H9 (cell line): Measurements from ENCODE around the gene TIAM2. TPM values are rescaled to one million over a fixed set of nuclear protein-coding genes. Genes with fewer than 3 reads are reported as not detected.

Source experiments
- DNase-seq: peaks from one replicate; pipeline ENCODE4 v3.0.0-alpha.2; 2017
- H2AFZ ChIP-seq: one replicate; pipeline ENCODE4 v1.6.1; 2013; ENCODE audit warnings: mild to moderate bottlenecking, low read length, control low read depth, moderate library complexity
- H2AK5ac ChIP-seq: 2 replicates; pipeline ENCODE4 v1.6.1; 2013; ENCODE audit warnings: low read length, control low read depth, mixed read lengths; ENCODE audit not compliant: insufficient read length
- H2BK120ac ChIP-seq: one replicate; pipeline ENCODE4 v1.6.1; 2013; ENCODE audit warnings: low read depth, mild to moderate bottlenecking, low read length, control low read depth, inconsistent platforms; ENCODE audit not compliant: poor library complexity, severe bottlenecking
- H2BK12ac ChIP-seq: 2 replicates; pipeline ENCODE4 v1.6.1; 2013; ENCODE audit warnings: low read length, control low read depth, mixed read lengths, low read depth; ENCODE audit not compliant: insufficient read length
- H2BK15ac ChIP-seq: 2 replicates; pipeline ENCODE4 v1.6.1; 2013; ENCODE audit warnings: low read depth, low read length, control low read depth
- H2BK20ac ChIP-seq: one replicate; pipeline ENCODE4 v1.6.1; 2013; ENCODE audit warnings: low read depth, mild to moderate bottlenecking, low read length, control low read depth, inconsistent platforms; ENCODE audit not compliant: poor library complexity, severe bottlenecking
- H2BK5ac ChIP-seq: 2 replicates; pipeline ENCODE4 v1.6.1; 2013; ENCODE audit warnings: low read length, control low read depth, mixed read lengths; ENCODE audit not compliant: insufficient read length
- H3K14ac ChIP-seq: 2 replicates; pipeline ENCODE4 v1.6.1; 2013; ENCODE audit warnings: low read length, control low read depth; ENCODE audit not compliant: insufficient read depth
- H3K18ac ChIP-seq: 2 replicates; pipeline ENCODE4 v1.6.1; 2013; ENCODE audit warnings: low read depth, mild to moderate bottlenecking, mixed read lengths, low read length, control low read depth; ENCODE audit not compliant: insufficient read length
- H3K23ac ChIP-seq: 2 replicates; pipeline ENCODE4 v1.6.1; 2013; ENCODE audit warnings: low read length, control low read depth, mixed read lengths, low read depth; ENCODE audit not compliant: insufficient read length
- H3K23me2 ChIP-seq: 2 replicates; pipeline ENCODE4 v1.6.1; 2013; ENCODE audit warnings: low read depth, mild to moderate bottlenecking, mixed read lengths, low read length, control low read depth; ENCODE audit not compliant: insufficient read length, poor library complexity, severe bottlenecking
- H3K27ac ChIP-seq: 2 replicates; pipeline ENCODE4 v1.5.1; 2013; ENCODE audit warnings: low read length, control low read depth, mixed read lengths, low read depth; ENCODE audit not compliant: insufficient read length
- H3K27me3 ChIP-seq: 2 replicates; pipeline ENCODE4 v1.6.1; 2013; ENCODE audit warnings: low read length, control low read depth, inconsistent platforms; ENCODE audit not compliant: insufficient read depth
- H3K4ac ChIP-seq: 2 replicates; pipeline ENCODE4 v1.6.1; 2013; ENCODE audit warnings: low read depth, mild to moderate bottlenecking, control low read depth, inconsistent platforms, low read length, moderate library complexity
- H3K4me1 ChIP-seq: 2 replicates; pipeline ENCODE4 v1.6.1; 2013; ENCODE audit warnings: low read length, control low read depth, inconsistent platforms; ENCODE audit not compliant: insufficient read depth
- H3K4me2 ChIP-seq: 2 replicates; pipeline ENCODE4 v1.6.1; 2013; ENCODE audit warnings: low read length, control low read depth, mixed read lengths; ENCODE audit not compliant: insufficient read length, insufficient read depth
- H3K56ac ChIP-seq: 2 replicates; pipeline ENCODE4 v1.6.1; 2013; ENCODE audit warnings: low read depth, mild to moderate bottlenecking, mixed read lengths, low read length, control low read depth; ENCODE audit not compliant: insufficient read length
- H3K79me1 ChIP-seq: 2 replicates; pipeline ENCODE4 v1.6.1; 2013; ENCODE audit warnings: low read depth, mild to moderate bottlenecking, moderate library complexity, low read length, control low read depth, inconsistent platforms; ENCODE audit not compliant: insufficient read depth, poor library complexity, severe bottlenecking
- H3K79me2 ChIP-seq: 2 replicates; pipeline ENCODE4 v1.6.1; 2013; ENCODE audit warnings: low read length, control low read depth, inconsistent platforms; ENCODE audit not compliant: insufficient read depth
- H3K9ac ChIP-seq: 2 replicates; pipeline ENCODE4 v1.6.1; 2013; ENCODE audit warnings: low read length, control low read depth, mixed read lengths; ENCODE audit not compliant: insufficient read length; ENCODE audit errors: extremely low read depth
- H3K9me3 ChIP-seq: one replicate; pipeline ENCODE4 v1.6.1; 2013; ENCODE audit warnings: low read depth, low read length, inconsistent platforms; ENCODE audit not compliant: control insufficient read depth
- H3T11ph ChIP-seq: one replicate; pipeline ENCODE4 v1.6.1; 2013; ENCODE audit warnings: mild to moderate bottlenecking, low read length, control low read depth, inconsistent platforms
- H4K20me1 ChIP-seq: one replicate; pipeline ENCODE4 v1.6.1; 2013; ENCODE audit not compliant: control insufficient read depth, insufficient read length, insufficient read depth
- H4K5ac ChIP-seq: 2 replicates; pipeline ENCODE4 v1.6.1; 2013; ENCODE audit warnings: low read depth, mild to moderate bottlenecking, mixed read lengths, low read length, control low read depth; ENCODE audit not compliant: insufficient read length
- H4K8ac ChIP-seq: replicated peaks from 2 replicates; pipeline ENCODE4 v1.6.1; 2013; ENCODE audit warnings: low read length, control low read depth, mixed read lengths, low read depth; ENCODE audit not compliant: insufficient read length
- H4K91ac ChIP-seq: 2 replicates; pipeline ENCODE4 v1.6.1; 2013; ENCODE audit warnings: low read depth, mild to moderate bottlenecking, moderate library complexity, mixed read lengths, low read length, control low read depth; ENCODE audit not compliant: insufficient read length
- H3K27ac Mint-ChIP-seq, 3 experiments: 2 replicates in 2 of 3; 3 replicates in 1 of 3; pipeline ENCODE4 v1.8.0; 2020 to 2021; ENCODE audit warnings: mixed read lengths in 3 of 3, mild to moderate bottlenecking in 1 of 3, moderate library complexity in 1 of 3
- H3K27me3 Mint-ChIP-seq: 2 replicates; pipeline ENCODE4 v1.8.0; 2021; ENCODE audit warnings: low read depth, mild to moderate bottlenecking, moderate library complexity, mixed read lengths
- H3K36me3 Mint-ChIP-seq, 3 experiments: 2 replicates in 2 of 3; 3 replicates in 1 of 3; pipeline ENCODE4 v1.8.0; 2020 to 2021; ENCODE audit warnings: low read depth in 3 of 3, mixed read lengths in 3 of 3; ENCODE audit not compliant: insufficient read depth in 1 of 3
- H3K4me1 Mint-ChIP-seq, 2 experiments: 2 replicates each; pipeline ENCODE4 v1.8.0; 2020; ENCODE audit warnings: mixed read lengths in 2 of 2
- H3K4me3 Mint-ChIP-seq, 2 experiments: 2 replicates in 1 of 2; 3 replicates in 1 of 2; pipeline ENCODE4 v1.8.0; 2020 to 2021; ENCODE audit warnings: mild to moderate bottlenecking in 2 of 2, mixed read lengths in 2 of 2, moderate library complexity in 1 of 2
- H3K9me3 Mint-ChIP-seq, 2 experiments: 2 replicates in 1 of 2; 3 replicates in 1 of 2; pipeline ENCODE4 v1.8.0; 2020; ENCODE audit warnings: mild to moderate bottlenecking in 2 of 2, mixed read lengths in 2 of 2, moderate library complexity in 1 of 2
- CTCF ChIP-seq: fragments of 200-600 bp; sonication (generic); conservative IDR thresholded peaks from 3 replicates; pipeline ENCODE4 v1.8.0; 2021; ENCODE audit warnings: antibody characterized with exemption, mild to moderate bottlenecking
- WGBS: extraction: QIAGEN DNeasy Blood & Tissue Kit; methylation state at CpG from one replicate; pipeline ENCODE4 v1.1.7; 2013; ENCODE audit warnings: missing lambda C conversion rate, low lambda C conversion rate, mixed read lengths; ENCODE audit not compliant: insufficient read length; ENCODE audit errors: extremely low coverage; 5-methylcytosine and 5-hydroxymethylcytosine counted together
- total RNA-seq: library from RNA; stranded (reverse); gene quantifications from 2 replicates; pipeline ENCODE4 v1.2.1, GENCODE V29; 2021

Gene TIAM2
- total RNA-seq, 1 experiment from 2014 or later: 6.3 TPM

GRCh38 chr6:155132617-155133016 lies 137.5 kb downstream of the TIAM2 start:
- H4K8ac ChIP-seq: no peak overlapping the region
- H4K5ac ChIP-seq: no peak overlapping the region
- H3K4me1 ChIP-seq: peaks cover 2% of the 10 kb centered on the region; the same call in 1 of the 2 replicates
- H3T11ph ChIP-seq: no peak overlapping the region
- H2BK20ac ChIP-seq: no peak overlapping the region
- no peak overlapping the region for H2BK5ac ChIP-seq
- no peak overlapping the region for H2BK12ac ChIP-seq
- WGBS: no CpG with 5 or more reads among the region's 9 CpGs
- H3K56ac ChIP-seq: no peak overlapping the region
- H2AK5ac ChIP-seq: peak overlapping the region; percentile 71
- H2AFZ ChIP-seq: no peak overlapping the region
- no peak for TF ChIP-seq CTCF
- no peaks in the 10 kb centered on the region for H3K79me2 ChIP-seq
- H3K9me3 Mint-ChIP-seq: no peaks in the 10 kb centered on the region
- H3K27me3 ChIP-seq: no peaks in the 10 kb centered on the region
- H3K4me3 Mint-ChIP-seq: no peak overlapping the region
- H3K23me2 ChIP-seq: peaks cover 3% of the 10 kb centered on the region
- no peak overlapping the region for H2BK120ac ChIP-seq
- no peak overlapping the region for H4K91ac ChIP-seq
- H3K14ac ChIP-seq: no peak overlapping the region
- H3K79me1 ChIP-seq: no peaks in the 10 kb centered on the region
- H3K27me3 Mint-ChIP-seq: no peaks in the 10 kb centered on the region
- no peak overlapping the region for H3K27ac ChIP-seq
- H3K23ac ChIP-seq: no peak overlapping the region
- H2BK15ac ChIP-seq: peak overlapping the region; percentile 58; the same call in 1 of the 2 replicates
- no peak overlapping the region; a peak in 1 of 7 replicates for H3K27ac Mint-ChIP-seq
- H3K18ac ChIP-seq: no peak overlapping the region
- no peak overlapping the region for H3K9ac ChIP-seq
- DNase-seq: no peak
- H3K4me2 ChIP-seq: no peak overlapping the region
- no peak overlapping the region for H3K4ac ChIP-seq
- H4K20me1 ChIP-seq: no peaks in the 10 kb centered on the region
- H3K36me3 Mint-ChIP-seq: peaks cover 9 to 14% (median 9%) of the 10 kb centered on the region in 3 experiments; a peak in 5 of 7 replicates
- no peaks in the 10 kb centered on the region for H3K9me3 ChIP-seq
- H3K4me1 Mint-ChIP-seq: peaks cover 20 to 25% of the 10 kb centered on the region in 2 experiments
